NCI-H2196 treated with DMSO at 0.1 percent for 48 hours (cell line): ENCODE results near the gene PCMT1.
"Not testable (repeated sequence)": the region's sequence is repeated elsewhere in the genome, so short reads cannot be mapped to it uniquely, and the experiment has no call there.

Experiments used
- DNase-seq: peaks from one replicate; lab custom pipeline; 2025; ENCODE audit not compliant: unreplicated experiment; lab: John Stamatoyannopoulos, UW

PCMT1 gene

GRCh38 chr6:149749082-149749593 is 403 bp upstream of the PCMT1 start:
- DNase-seq = not testable (repeated sequence)

DNA sequence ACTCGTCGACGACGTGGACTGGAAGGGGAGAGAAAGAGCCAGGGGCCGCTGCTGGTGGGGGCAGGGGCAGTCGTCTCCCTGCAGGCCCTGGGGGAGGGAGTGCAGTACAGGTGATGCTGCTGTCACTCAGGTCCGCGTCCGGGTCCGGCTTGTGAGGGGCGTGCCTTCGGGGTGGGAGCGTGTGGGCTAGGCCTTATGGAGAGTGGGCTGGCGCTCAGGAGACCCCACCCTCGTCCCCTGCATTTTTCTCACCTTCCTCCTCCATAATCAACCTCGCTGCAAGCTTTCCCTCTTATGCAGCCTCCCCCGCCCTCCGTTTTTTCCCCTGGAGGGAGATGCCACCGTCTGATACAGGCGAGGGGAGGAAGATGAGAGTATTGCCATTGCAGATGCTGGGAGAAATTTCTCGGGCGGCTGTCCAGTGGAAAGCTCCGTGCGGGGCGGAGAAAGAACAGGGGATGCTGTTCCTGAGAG is 632 bp downstream of the PCMT1 start:
- DNase-seq = no peak

GRCh38 chr6:149751239-149751638 is 1.7 kb downstream of the PCMT1 start:
- DNase-seq = no peak

GRCh38 chr6:149751920-149752319 is 2.4 kb downstream of the PCMT1 start:
- DNase-seq = not testable (repeated sequence)

GRCh38 chr6:149752600-149753373 is 3.2 kb downstream of the PCMT1 start:
- no peak for DNase-seq

GRCh38 chr6:149753374-149753637 is 3.8 kb downstream of the PCMT1 start:
- not testable (repeated sequence) for DNase-seq

GRCh38 chr6:149754548-149754947 is 5.0 kb downstream of the PCMT1 start:
- DNase-seq = no peak

GRCh38 chr6:149755300-149756260 is 6.0 kb downstream of the PCMT1 start:
- DNase-seq = no peak

DNA sequence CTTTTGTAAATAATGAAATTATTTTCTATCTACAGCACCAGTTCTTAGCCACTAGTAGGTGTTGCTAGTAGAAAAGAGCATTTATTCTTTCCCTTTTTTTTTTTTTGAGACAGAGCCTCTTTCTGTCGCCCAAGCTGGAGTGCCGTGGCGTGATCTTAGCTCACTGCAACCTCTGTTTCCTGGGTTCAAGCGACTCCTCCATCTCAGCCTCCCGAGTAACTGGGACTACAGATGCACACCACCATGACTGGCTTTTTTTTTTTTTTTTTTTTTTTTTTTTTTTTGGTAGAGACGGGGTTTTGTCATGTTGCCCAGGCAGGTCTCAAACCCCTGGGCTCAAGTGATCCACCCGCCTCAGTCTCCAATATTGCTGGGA is 6.7 kb downstream of the PCMT1 start:
- DNase-seq = no peak

DNA sequence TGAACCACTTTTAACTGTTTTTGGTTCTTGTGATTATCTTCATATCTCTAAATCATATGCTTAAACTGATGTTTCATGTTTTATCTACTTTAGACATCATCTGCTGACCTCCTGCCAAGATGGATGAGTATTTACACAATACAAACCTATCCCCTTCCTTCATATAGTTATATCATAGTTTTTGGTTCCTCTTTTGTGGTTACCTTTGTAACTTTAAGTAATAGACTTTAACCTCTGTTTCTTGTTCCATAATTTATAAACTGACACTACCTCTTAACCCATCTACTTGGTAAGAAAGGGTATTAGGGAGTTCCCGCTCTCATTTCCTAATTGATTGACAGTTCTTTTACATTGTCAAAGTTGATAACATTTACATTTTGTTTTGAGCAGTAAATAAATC is 11.9 kb downstream of the PCMT1 start:
- DNase-seq = no peak

DNA sequence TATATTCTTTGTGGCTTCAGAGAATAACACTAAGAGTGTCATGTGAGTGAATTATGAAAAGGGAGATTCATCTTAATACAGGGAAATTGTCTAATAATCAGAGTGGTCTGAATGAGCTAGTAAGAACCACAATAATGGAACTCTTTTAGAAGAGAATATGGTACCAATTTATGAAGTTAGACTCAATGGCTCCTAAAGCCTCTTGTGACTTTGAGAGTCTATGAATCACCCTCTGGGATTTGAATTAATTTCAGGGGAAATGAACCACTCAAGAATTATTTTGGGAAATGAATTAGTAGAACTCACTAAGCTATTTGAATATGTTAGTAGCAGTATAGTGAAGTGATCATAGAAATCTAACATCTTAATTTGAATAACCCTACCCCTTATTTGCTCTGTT is 14.3 kb downstream of the PCMT1 start:
- DNase-seq = no peak

- no peak for DNase-seq
Measured at GRCh38 chr6:149766156-149766769, 16.7 kb downstream of the PCMT1 start.

DNA sequence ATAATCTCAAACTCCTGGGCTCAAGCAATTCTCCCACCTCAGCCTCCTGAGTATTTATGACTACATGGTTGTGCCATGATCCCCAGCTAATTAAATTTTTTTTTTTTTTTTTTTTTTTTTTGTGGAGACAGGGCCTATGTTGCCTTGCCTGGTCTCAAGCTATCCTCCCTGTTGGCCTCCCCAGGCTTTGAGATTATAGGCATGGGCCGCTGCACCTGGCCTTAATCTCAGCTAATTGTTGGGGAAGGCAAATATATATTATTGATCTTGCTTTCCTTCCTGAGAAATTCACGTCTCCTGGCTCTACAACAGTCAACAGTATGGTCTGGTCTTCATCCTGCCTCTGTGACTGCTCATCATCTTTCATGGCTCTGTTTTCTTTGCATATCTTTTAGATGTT is 20.1 kb downstream of the PCMT1 start:
- no peak for DNase-seq

GRCh38 chr6:149771185-149771584 is 21.6 kb downstream of the PCMT1 start:
- DNase-seq = no peak

DNA sequence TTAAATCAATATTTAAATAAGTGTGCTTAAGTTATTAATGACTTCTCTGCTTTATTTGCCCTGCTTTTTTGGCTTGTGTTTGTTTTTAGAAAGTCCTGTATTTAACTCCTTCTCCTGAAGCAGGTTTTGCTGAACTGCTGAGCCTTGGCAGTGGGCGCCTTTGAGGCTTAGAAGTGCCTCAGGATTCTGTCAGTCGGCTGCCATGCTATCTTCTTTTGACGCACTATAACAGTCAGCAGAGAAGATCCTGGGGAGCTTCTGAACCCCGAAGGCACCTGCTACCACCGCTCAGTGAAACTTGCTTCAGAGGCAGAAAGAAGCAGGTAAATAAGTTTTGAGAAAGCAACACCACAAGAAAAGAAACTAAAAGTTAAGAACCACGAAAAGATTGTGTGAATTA is 22.4 kb downstream of the PCMT1 start:
- DNase-seq = no peak

- no peak for DNase-seq
Measured at GRCh38 chr6:149777624-149778023, 28.1 kb downstream of the PCMT1 start.

DNA sequence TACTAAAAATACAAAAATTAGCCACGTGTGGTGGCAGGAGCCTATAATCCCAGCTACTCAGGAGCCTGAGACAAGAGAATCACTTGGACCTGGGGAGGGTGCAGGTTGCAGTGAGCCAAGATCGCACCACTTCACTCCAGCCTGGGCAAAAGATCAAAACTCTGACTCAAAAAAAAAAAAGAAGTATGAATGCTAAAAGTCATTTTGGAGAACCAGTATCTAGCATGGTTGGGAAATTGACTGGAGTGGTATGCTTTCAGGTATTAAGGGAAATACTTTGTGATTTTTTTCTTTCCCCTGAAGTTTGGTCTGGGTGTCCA is 30.1 kb downstream of the PCMT1 start:
- no peak for DNase-seq

- DNase-seq = no peak
Measured at GRCh38 chr6:149781715-149782114, 32.2 kb downstream of the PCMT1 start.

GRCh38 chr6:149782337-149782736 is 32.8 kb downstream of the PCMT1 start:
- no peak for DNase-seq

DNA sequence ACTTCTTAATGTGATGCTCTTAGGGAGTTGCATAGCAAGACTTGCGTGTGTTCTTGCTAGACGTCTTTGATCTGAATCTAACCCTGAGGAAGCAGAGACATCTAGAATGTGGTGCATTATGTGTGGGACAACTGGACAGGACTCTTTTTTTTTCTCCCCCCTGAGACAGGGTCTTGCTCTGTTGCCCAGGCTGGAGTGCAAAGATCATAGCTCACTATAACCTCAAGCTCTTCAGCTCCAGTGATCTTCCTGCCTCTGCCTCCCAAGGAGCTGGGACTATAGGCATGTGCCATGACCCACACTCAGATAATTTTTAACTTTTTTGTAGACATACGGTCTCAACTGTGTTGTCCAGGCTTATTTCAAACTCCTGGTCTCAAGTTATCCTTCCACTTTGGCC is 34.0 kb downstream of the PCMT1 start:
- DNase-seq = no peak

GRCh38 chr6:149806127-149806526 is 56.6 kb downstream of the PCMT1 start:
- DNase-seq = no peak

DNA sequence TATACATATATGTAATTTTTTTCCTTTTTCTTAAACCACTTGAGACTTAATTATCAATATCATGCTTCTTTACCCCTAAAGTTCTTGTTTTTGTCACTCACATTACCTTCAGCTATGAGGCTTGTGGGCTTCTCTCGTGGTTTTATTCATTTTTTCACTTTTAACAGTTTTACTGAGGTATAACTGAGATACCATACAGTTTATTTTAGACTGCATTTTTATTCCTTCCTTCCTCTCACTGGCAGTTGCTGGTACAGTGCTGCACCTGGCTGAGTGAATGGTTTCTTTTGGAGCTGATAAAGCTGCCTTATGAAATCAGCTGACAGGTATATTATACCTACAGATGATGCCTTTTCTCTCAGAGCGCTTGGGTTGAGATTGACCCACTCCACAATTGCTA is 60.3 kb downstream of the PCMT1 start:
- DNase-seq = no peak
